Measurements from ENCODE around the gene MEIS2. TPM values are rescaled to one million over a fixed set of nuclear protein-coding genes. Genes with fewer than 3 reads are reported as not detected.

The MEIS2 gene
- total RNA-seq, 4 donors from 2014 or later: 7.5 to 40.4 (median 21.2) TPM

- Histone ChIP-seq H3K36me3 (no peaks in the 10 kb centered on the region), H3K27ac (no peak overlapping the region), H3K4me1 (no peaks in the 10 kb centered on the region), H3K27me3 (no peaks in the 10 kb centered on the region), H3K4me3 (no peak overlapping the region), H3K9me3 (no peaks in the 10 kb centered on the region)
- no peak for DNase-seq
- TF ChIP-seq POLR2A (IDR thresholded peaks at IDR 0.05): no peak
- TF ChIP-seq CTCF (IDR thresholded peaks at IDR 0.05): no peak
These were observed 188.9 kb downstream of the MEIS2 start for GRCh38 chr15:36911322-36911944.

GRCh38 chr15:36908991-36909390 lies 191.4 kb downstream of the MEIS2 start:
- no peak for DNase-seq
- TF ChIP-seq CTCF (IDR thresholded peaks at IDR 0.05) (no peak), POLR2A (IDR thresholded peaks at IDR 0.05) (no peak)
- Histone ChIP-seq H3K4me3 (no peak overlapping the region), H3K27me3 (no peaks in the 10 kb centered on the region), H3K9me3 (no peaks in the 10 kb centered on the region), H3K36me3 (no peaks in the 10 kb centered on the region), H3K4me1 (no peaks in the 10 kb centered on the region), H3K27ac (no peak overlapping the region)

- TF ChIP-seq POLR2A (IDR thresholded peaks at IDR 0.05): no peak
- TF ChIP-seq CTCF (IDR thresholded peaks at IDR 0.05): no peak
- no peak overlapping the region for H3K4me3 ChIP-seq
- H3K4me1 ChIP-seq: no peaks in the 10 kb centered on the region
These were observed 193.1 kb downstream of the MEIS2 start for GRCh38 chr15:36907295-36907694.

GRCh38 chr15:36905908-36906307 lies 194.4 kb downstream of the MEIS2 start:
- H3K4me3 ChIP-seq: no peak overlapping the region
- no peaks in the 10 kb centered on the region for H3K4me1 ChIP-seq
- DNase-seq: no peak
- no peak for TF ChIP-seq CTCF (IDR thresholded peaks at IDR 0.05)
- no peak for TF ChIP-seq POLR2A (IDR thresholded peaks at IDR 0.05)
- no peaks in the 10 kb centered on the region for H3K9me3 ChIP-seq
- H3K27ac ChIP-seq: no peak overlapping the region
- no peaks in the 10 kb centered on the region for H3K27me3 ChIP-seq
- no peaks in the 10 kb centered on the region for H3K36me3 ChIP-seq

More at GRCh38 chr15:36907295-36907694, 193.1 kb downstream of the MEIS2 start:
- Histone ChIP-seq H3K27me3 (no peaks in the 10 kb centered on the region), H3K9me3 (no peaks in the 10 kb centered on the region), H3K27ac (no peak overlapping the region), H3K36me3 (no peaks in the 10 kb centered on the region)
- no peak for DNase-seq

GRCh38 chr15:36904715-36905114 lies 195.6 kb downstream of the MEIS2 start:
- Histone ChIP-seq H3K9me3 (no peaks in the 10 kb centered on the region), H3K4me1 (no peaks in the 10 kb centered on the region), H3K36me3 (no peaks in the 10 kb centered on the region), H3K27me3 (no peaks in the 10 kb centered on the region), H3K27ac (no peak overlapping the region), H3K4me3 (no peak overlapping the region)
- TF ChIP-seq CTCF (IDR thresholded peaks at IDR 0.05): no peak
- TF ChIP-seq POLR2A (IDR thresholded peaks at IDR 0.05): no peak
- DNase-seq: no peak

Data from Peyer's patch (tissue), 4 donors.